ENCODE data around the gene PHYKPL.

- TF ChIP-seq GATA2 (IDR thresholded peaks at IDR 0.05; ENCODE audit: low read depth, low read length) (no peak), GATA3 (IDR thresholded peaks at IDR 0.05; ENCODE audit: low read depth, low read length) (no peak)
Measured at GRCh38 chr5:178281331-178281730, 48.7 kb upstream of the PHYKPL start.

Data from SH-SY5Y (cell line).